ENCODE data around the gene PARD3B. TPM values are rescaled to one million over a fixed set of nuclear protein-coding genes. Genes with fewer than 3 reads are reported as not detected.

Gene PARD3B
- total and polyA plus RNA-seq, 2 experiments from 2014 or later: 3.5 to 4.4 TPM

GRCh38 chr2:205078762-205079161 is 533.5 kb downstream of the PARD3B start:
- no peak overlapping the region for H2AFZ ChIP-seq
- Mint-ChIP-seq H3K4me3 (no peak overlapping the region), H3K9me3 (no peaks in the 10 kb centered on the region), H3K27me3 (ENCODE audit: insufficient read depth, low read depth, poor library complexity) (no peaks in the 10 kb centered on the region), H3K36me3 (ENCODE audit: low read depth) (no peaks in the 10 kb centered on the region), H3K4me1 (peaks cover 14% of the 10 kb centered on the region), H3K27ac (no peak overlapping the region; the same call in 1 of the 2 replicates)
- H3K4me3 ChIP-seq: no peak overlapping the region
- no peaks in the 10 kb centered on the region for H3K36me3 ChIP-seq (ENCODE audit: insufficient read depth)
- no peaks in the 10 kb centered on the region for H3K27me3 ChIP-seq (ENCODE audit: insufficient read depth)
- DNase-seq (ENCODE audit: low spot score) (no peak), ATAC-seq (no peak)
- H3K79me2 ChIP-seq (replicated peaks; ENCODE audit: insufficient read depth): no peaks in the 10 kb centered on the region
- no peak overlapping the region for H3K4me2 ChIP-seq
- no peaks in the 10 kb centered on the region for H3K9me2 ChIP-seq (ENCODE audit: insufficient read depth)
- no peaks in the 10 kb centered on the region for H4K20me1 ChIP-seq (replicated peaks; ENCODE audit: insufficient read depth)
- H3K4me1 ChIP-seq (ENCODE audit: insufficient read depth): peaks cover 8% of the 10 kb centered on the region
- TF ChIP-seq ZNF462 (CRISPR knock-in tag; IDR thresholded peaks at IDR 0.05) (no peak), ZNF331 (CRISPR knock-in tag; IDR thresholded peaks at IDR 0.05; ENCODE audit: low read depth) (no peak), JUNB (IDR thresholded peaks at IDR 0.05; ENCODE audit: unreplicated experiment) (no peak), POLR2AphosphoS5 (IDR thresholded peaks at IDR 0.05; ENCODE audit: low read depth) (no peak), NANOG (IDR thresholded peaks at IDR 0.05; ENCODE audit: borderline replicate concordance) (no peak), ZNF114 (CRISPR knock-in tag; IDR thresholded peaks at IDR 0.05) (no peak), EZH2 (IDR thresholded peaks at IDR 0.05; ENCODE audit: low read depth, unreplicated experiment) (no peak), REST (IDR thresholded peaks at IDR 0.05; ENCODE audit: unreplicated experiment) (no peak), STAT1 (IDR thresholded peaks at IDR 0.05; ENCODE audit: unreplicated experiment) (no peak), EZH2phosphoT487 (IDR thresholded peaks at IDR 0.05; ENCODE audit: unreplicated experiment) (no peak)
- H3F3A ChIP-seq (replicated peaks; ENCODE audit: low read depth): no peaks in the 10 kb centered on the region
- no peak overlapping the region for H3K27ac ChIP-seq (ENCODE audit: low read depth)
